SK-N-SH (cell line): ENCODE data around the gene DCP2. TPM values are rescaled to one million over a fixed set of nuclear protein-coding genes. Genes with fewer than 3 reads are reported as not detected.

Experiments used
- CTCF ChIA-PET: fragments of 300-600, 350-600 bp; formaldehyde crosslinking; extraction: SDS; loops from one replicate; lab custom pipeline; 2021; lab: Yijun Ruan, JAX
- POLR2A ChIA-PET: fragments of 350-600 bp; sonication (Branson Sonifier 250); formaldehyde crosslinking; extraction: SDS; loops from one replicate; lab custom pipeline; 2020; ENCODE audit warnings: antibody characterized with exemption, inconsistent platforms; lab: Yijun Ruan, JAX
- DNase-seq: peaks from one replicate; pipeline ENCODE4 v3.0.0; 2012
- H2AFZ ChIP-seq: fragments of 200-600 bp; sonication (generic); 2 replicates; pipeline ENCODE4 v1.8.1; 2016; ENCODE audit warnings: antibody characterized with exemption, mild to moderate bottlenecking, low read depth
- H3F3A ChIP-seq: fragments of 200-600 bp; sonication (generic); replicated peaks from 2 replicates; pipeline ENCODE3; 2016; ENCODE audit warnings: antibody characterized with exemption, mild to moderate bottlenecking; ENCODE audit not compliant: insufficient read depth
- H3K27ac ChIP-seq, 2 experiments: fragments of 200-500 bp in 1 of 2; fragments of 200-600 bp in 1 of 2; sonication (Bioruptor generic) in 1 of 2; sonication (generic), shearing (Covaris generic) in 1 of 2; 2 replicates each; pipeline versions ENCODE4 v1.5.1 to v1.6.1; 2014 to 2016; ENCODE audit warnings: low read depth in 2 of 2, inconsistent platforms in 1 of 2, low read length in 1 of 2, mild to moderate bottlenecking in 1 of 2, mixed read lengths in 1 of 2
- H3K27me3 ChIP-seq: fragments of 200-600 bp; sonication (generic), shearing (Covaris generic); 2 replicates; pipeline ENCODE4 v1.6.1; 2016; ENCODE audit warnings: mixed run types; ENCODE audit not compliant: insufficient read depth
- H3K36me3 ChIP-seq, 2 experiments: fragments of 200-500 bp in 1 of 2; fragments of 200-600 bp in 1 of 2; sonication (Bioruptor generic) in 1 of 2; sonication (generic) in 1 of 2; replicated peaks in 1 of 2; 2 replicates each; pipeline versions ENCODE3 to v1.5.1; 2014 to 2016; ENCODE audit warnings: low read length in 1 of 2, mild to moderate bottlenecking in 1 of 2; ENCODE audit not compliant: insufficient read depth in 2 of 2, control insufficient read depth in 1 of 2
- H3K4me1 ChIP-seq, 2 experiments: fragments of 200-500 bp in 1 of 2; fragments of 200-600 bp in 1 of 2; sonication (Bioruptor generic) in 1 of 2; sonication (generic), shearing (Covaris generic) in 1 of 2; 2 replicates each; pipeline versions ENCODE4 v1.5.1 to v1.6.1; 2014 to 2016; ENCODE audit warnings: low read depth in 1 of 2, low read length in 1 of 2, mixed run types in 1 of 2; ENCODE audit not compliant: insufficient read depth in 2 of 2, control insufficient read depth in 1 of 2
- H3K4me2 ChIP-seq: fragments of 200-600 bp; sonication (generic), shearing (Covaris generic); 2 replicates; pipeline ENCODE4 v1.6.1; 2017; ENCODE audit warnings: mixed run types
- H3K4me3 ChIP-seq, 2 experiments: fragments of 200-500 bp in 1 of 2; fragments of 200-600 bp in 1 of 2; sonication (Bioruptor generic) in 1 of 2; sonication (generic), shearing (Covaris generic) in 1 of 2; 2 replicates each; pipeline versions ENCODE4 v1.5.1 to v1.8.1; 2014 to 2016; ENCODE audit warnings: low read depth in 2 of 2, inconsistent platforms in 1 of 2, low read length in 1 of 2, mild to moderate bottlenecking in 1 of 2, mixed read lengths in 1 of 2, moderate library complexity in 1 of 2
- H3K79me2 ChIP-seq: fragments of 200-600 bp; sonication (generic); 2 replicates; pipeline ENCODE4 v1.8.1; 2017; ENCODE audit warnings: mild to moderate bottlenecking; ENCODE audit not compliant: insufficient read depth
- H3K9ac ChIP-seq: fragments of 200-600 bp; sonication (generic); 2 replicates; pipeline ENCODE4 v1.6.1; 2017; ENCODE audit warnings: mixed run types
- H3K9me2 ChIP-seq: fragments of 200-600 bp; sonication (generic); 2 replicates; pipeline ENCODE4 v1.6.1; 2017; ENCODE audit warnings: mixed run types
- H3K9me3 ChIP-seq: fragments of 200-600 bp; sonication (generic); 2 replicates; pipeline ENCODE4 v1.6.1; 2017; ENCODE audit warnings: mixed run types, mild to moderate bottlenecking, moderate library complexity
- H4K20me1 ChIP-seq: fragments of 200-600 bp; sonication (generic); 2 replicates; pipeline ENCODE4 v1.6.1; 2017; ENCODE audit warnings: mild to moderate bottlenecking, mixed run types; ENCODE audit not compliant: insufficient read depth
- EZH2phosphoT487 ChIP-seq: fragments of 200-600 bp; sonication (generic); IDR thresholded peaks from 2 replicates; pipeline ENCODE4 v1.6.1; 2017; ENCODE audit warnings: low read depth, mixed run types, mild to moderate bottlenecking, antibody characterized with exemption, moderate library complexity, borderline replicate concordance
- FOSL2 ChIP-seq: IDR thresholded peaks from 2 replicates; pipeline ENCODE4 v1.4.0; 2012; ENCODE audit warnings: low read depth, mild to moderate bottlenecking, moderate library complexity, borderline replicate concordance
- GABPA ChIP-seq: IDR thresholded peaks from 2 replicates; pipeline ENCODE4 v1.4.0; 2012; ENCODE audit warnings: low read depth, mild to moderate bottlenecking
- GATA2 ChIP-seq: sonication (generic); formaldehyde crosslinking; IDR thresholded peaks from 2 replicates; pipeline ENCODE4 v1.5.0; 2020; ENCODE audit warnings: mild to moderate bottlenecking, missing genetic modification reagents
- MXI1 ChIP-seq: IDR thresholded peaks from 2 replicates; pipeline ENCODE4 v1.6.1; 2012; ENCODE audit warnings: mild to moderate bottlenecking, low read depth, low read length, improper control_type of control experiment
- PBX3 ChIP-seq: IDR thresholded peaks from 2 replicates; pipeline ENCODE4; 2012
- RAD21 ChIP-seq: IDR thresholded peaks from 2 replicates; pipeline ENCODE4 v1.6.1; 2012; ENCODE audit warnings: mild to moderate bottlenecking, low read length
- RCOR1 ChIP-seq: fragments of 150-350 bp; IDR thresholded peaks from 2 replicates; pipeline ENCODE4 v1.6.1; 2017; ENCODE audit warnings: antibody characterized with exemption, low read length
- RFX5 ChIP-seq: IDR thresholded peaks from 2 replicates; pipeline ENCODE4 v1.6.1; 2012; ENCODE audit warnings: mild to moderate bottlenecking, improper control_type of control experiment, low read length
- RXRA ChIP-seq: IDR thresholded peaks from 2 replicates; pipeline ENCODE4 v1.4.0; 2012; ENCODE audit warnings: low read depth, mild to moderate bottlenecking, borderline replicate concordance
- SIN3A ChIP-seq: IDR thresholded peaks from 2 replicates; pipeline ENCODE4 v1.6.1; 2012; ENCODE audit warnings: low read depth, mild to moderate bottlenecking, low read length, moderate library complexity, borderline replicate concordance
- SMC3 ChIP-seq: IDR thresholded peaks from 2 replicates; pipeline ENCODE4 v1.6.1; 2012; ENCODE audit warnings: low read depth, low read length, improper control_type of control experiment
- TAF1 ChIP-seq: IDR thresholded peaks from 2 replicates; pipeline ENCODE4 v1.6.1; 2012; ENCODE audit warnings: low read depth, mild to moderate bottlenecking, low read length, moderate library complexity, borderline replicate concordance
- TEAD4 ChIP-seq: IDR thresholded peaks from 2 replicates; pipeline ENCODE4 v1.4.0; 2012; ENCODE audit warnings: mild to moderate bottlenecking, borderline replicate concordance; ENCODE audit not compliant: insufficient read depth
- USF1 ChIP-seq: IDR thresholded peaks from 2 replicates; pipeline ENCODE4 v1.4.0; 2012; ENCODE audit warnings: low read depth, borderline replicate concordance
- USF2 ChIP-seq: fragments of 150-350 bp; IDR thresholded peaks from 2 replicates; pipeline ENCODE4 v1.6.1; 2017; ENCODE audit warnings: antibody characterized with exemption, low read length, low read depth, borderline replicate concordance
- WGBS: methylation state at CpG from one replicate; pipeline ENCODE4 v1.1.6; 2017; ENCODE audit warnings: low lambda C conversion rate; 5-methylcytosine and 5-hydroxymethylcytosine counted together
- polyA plus RNA-seq, 3 experiments: library from polyadenylated mRNA; depleted of rRNA; stranded (reverse); fragments of >200 nt; gene quantifications; 2 replicates each; pipeline ENCODE4 v1.2.3, GENCODE V29; 2012

DCP2 gene
- polyA plus RNA-seq, 1 of the 3 experiments (the other 2 are of a cell fraction): 6.0 TPM

DNA sequence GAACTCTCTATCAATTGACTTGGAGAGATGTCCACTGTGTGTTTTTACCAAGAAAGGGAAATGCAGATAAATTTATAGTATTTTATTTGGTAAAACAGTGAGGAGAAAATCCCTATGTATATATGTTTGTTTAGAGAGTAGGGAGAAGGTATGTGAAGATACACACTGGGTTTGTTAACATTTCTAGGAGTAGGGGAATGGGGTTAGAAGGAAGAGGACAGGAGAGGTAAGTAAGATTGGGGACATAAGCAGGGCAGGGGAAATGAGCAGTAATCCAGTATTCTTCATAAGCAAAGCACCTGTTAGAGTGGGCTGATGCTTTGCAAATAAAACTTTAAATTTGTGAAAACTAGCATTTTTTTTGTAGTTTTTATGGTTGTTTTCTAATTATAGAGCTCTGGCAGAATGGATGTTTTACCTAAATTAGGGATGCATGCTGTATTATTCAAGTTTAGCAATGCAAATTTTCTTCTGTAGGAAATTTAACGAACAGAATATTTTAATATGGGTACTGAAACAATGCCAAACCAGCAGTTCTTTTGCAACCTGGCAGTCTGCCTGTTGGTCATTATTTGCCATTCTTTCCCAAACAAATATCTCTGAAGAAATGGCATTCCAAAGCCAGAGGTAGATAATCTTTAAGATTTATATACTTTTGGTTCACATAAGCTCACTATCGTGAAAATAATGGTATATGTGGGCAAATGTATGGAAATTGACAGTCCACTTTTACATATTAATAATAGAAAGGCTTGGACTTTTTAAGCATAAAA, 19.4 kb upstream of the DCP2 start:
- no peak for TF ChIP-seq SIN3A
- no peak for TF ChIP-seq RFX5
- no peak for TF ChIP-seq USF1
- no peak for TF ChIP-seq PBX3
- TF ChIP-seq TEAD4: no peak
- TF ChIP-seq MXI1: no peak
- no peak for TF ChIP-seq RCOR1
- no peak for TF ChIP-seq TAF1
- TF ChIP-seq GATA2 (CRISPR knock-in tag): no peak
- no peak for TF ChIP-seq EZH2phosphoT487
- no peak for TF ChIP-seq GABPA
- TF ChIP-seq SMC3: no peak
- TF ChIP-seq USF2: no peak
- no peak for TF ChIP-seq RAD21
- no peak for TF ChIP-seq FOSL2
- no peak for TF ChIP-seq RXRA
- H3K9me3 ChIP-seq: no peaks in the 10 kb centered on the region
- peaks cover 9 to 36% of the 10 kb centered on the region in 2 experiments for H3K4me1 ChIP-seq
- no peaks in the 10 kb centered on the region for H3K79me2 ChIP-seq
- no peak overlapping the region for H2AFZ ChIP-seq
- no peak overlapping the region for H3K9ac ChIP-seq
- no peak overlapping the region for H3K4me2 ChIP-seq
- no peaks in the 10 kb centered on the region for H3K36me3 ChIP-seq
- H3K27ac ChIP-seq: peak overlapping the region in 1 of 2 experiments; percentile 97; a peak in 1 of 4 replicates
- CTCF ChIA-PET: no interaction called here
- 73% methylated on average over 2 of the region's 2 CpGs for WGBS
- no peaks in the 10 kb centered on the region for H3K27me3 ChIP-seq
- POLR2A ChIA-PET: no interaction called here
- H3K9me2 ChIP-seq: no peaks in the 10 kb centered on the region
- DNase-seq: no peak
- H3K4me3 ChIP-seq: no peak overlapping the region
- no peaks in the 10 kb centered on the region; the same call in 1 of the 2 replicates for H4K20me1 ChIP-seq
- H3F3A ChIP-seq: peaks cover 24% of the 10 kb centered on the region
